ENCODE data around the gene ALDH16A1. TPM values are rescaled to one million over a fixed set of nuclear protein-coding genes. Genes with fewer than 3 reads are reported as not detected.

ALDH16A1 gene
- total RNA-seq, 1 donor from 2014 or later = 14.7 TPM

GRCh38 chr19:49411681-49412326 lies 41.2 kb upstream of the ALDH16A1 start:
- Mint-ChIP-seq H3K27ac (no peak overlapping the region), H3K4me1 (peaks cover 27% of the 10 kb centered on the region), H3K27me3 (ENCODE audit: insufficient read depth, low read depth) (peaks cover 20% of the 10 kb centered on the region), H3K9me3 (no peaks in the 10 kb centered on the region), H3K4me3 (no peak overlapping the region), H3K36me3 (no peaks in the 10 kb centered on the region)
- Histone ChIP-seq H3K4me1 (peaks cover 31% of the 10 kb centered on the region), H3K79me2 (ENCODE audit: low read depth) (no peaks in the 10 kb centered on the region), H3K4me3 (no peak overlapping the region), H3K9me3 (ENCODE audit: low read depth) (no peaks in the 10 kb centered on the region), H3F3A (ENCODE audit: low read depth) (peaks cover 4% of the 10 kb centered on the region), H2AFZ (replicated peaks) (no peak overlapping the region), H4K20me1 (ENCODE audit: low read depth) (no peaks in the 10 kb centered on the region), H3K4me2 (no peak overlapping the region), H3K27ac (no peak overlapping the region), H3K27me3 (no peaks in the 10 kb centered on the region), H3K36me3 (no peaks in the 10 kb centered on the region), H3K9ac (no peak overlapping the region)
- DNase-seq (ENCODE audit: low spot score) = no peak
- no peak for TF ChIP-seq CTCF (IDR thresholded peaks at IDR 0.05)
- TF ChIP-seq EZH2phosphoT487 (IDR thresholded peaks at IDR 0.05) = no peak
- TF ChIP-seq EZH2 (IDR thresholded peaks at IDR 0.05) = no peak

GRCh38 chr19:49413348-49413747 lies 39.7 kb upstream of the ALDH16A1 start:
- H3K4me1 Mint-ChIP-seq = peaks cover 29% of the 10 kb centered on the region
- Histone ChIP-seq H3K79me2 (ENCODE audit: low read depth) (no peaks in the 10 kb centered on the region), H3K4me1 (peaks cover 40% of the 10 kb centered on the region), H3F3A (ENCODE audit: low read depth) (peaks cover 4% of the 10 kb centered on the region), H3K27me3 (no peaks in the 10 kb centered on the region), H3K4me3 (no peak overlapping the region), H2AFZ (replicated peaks) (no peak overlapping the region), H3K4me2 (peak overlapping the region; percentile 45), H3K9ac (no peak overlapping the region), H3K27ac (no peak overlapping the region), H3K9me3 (ENCODE audit: low read depth) (no peaks in the 10 kb centered on the region), H4K20me1 (ENCODE audit: low read depth) (no peaks in the 10 kb centered on the region), H3K36me3 (no peaks in the 10 kb centered on the region)
- H3K4me3 Mint-ChIP-seq = peak overlapping the region; percentile 11
- H3K27ac Mint-ChIP-seq = peak overlapping the region; percentile 74
- peak; percentile 68 for DNase-seq (ENCODE audit: low spot score)
- TF ChIP-seq EZH2 (IDR thresholded peaks at IDR 0.05) (no peak), CTCF (IDR thresholded peaks at IDR 0.05) (no peak), EZH2phosphoT487 (IDR thresholded peaks at IDR 0.05) (no peak)
- H3K36me3 Mint-ChIP-seq = no peaks in the 10 kb centered on the region
- H3K9me3 Mint-ChIP-seq = peaks cover 2% of the 10 kb centered on the region
- peaks cover 25% of the 10 kb centered on the region for H3K27me3 Mint-ChIP-seq (ENCODE audit: insufficient read depth, low read depth)

- Mint-ChIP-seq H3K27me3 (ENCODE audit: insufficient read depth, low read depth) (peaks cover 33% of the 10 kb centered on the region), H3K27ac (no peak overlapping the region), H3K4me3 (no peak overlapping the region), H3K36me3 (no peaks in the 10 kb centered on the region), H3K9me3 (peaks cover 2% of the 10 kb centered on the region), H3K4me1 (peaks cover 23% of the 10 kb centered on the region)
- H3K27ac ChIP-seq = no peak overlapping the region
- H3F3A ChIP-seq (ENCODE audit: low read depth) = peaks cover 4% of the 10 kb centered on the region
- no peaks in the 10 kb centered on the region for H3K36me3 ChIP-seq
- no peak overlapping the region for H3K4me2 ChIP-seq
- peaks cover 40% of the 10 kb centered on the region for H3K4me1 ChIP-seq
- no peak overlapping the region for H2AFZ ChIP-seq (replicated peaks)
- no peak overlapping the region for H3K9ac ChIP-seq
- DNase-seq (ENCODE audit: low spot score) = no peak
- TF ChIP-seq EZH2 (IDR thresholded peaks at IDR 0.05) (no peak), CTCF (IDR thresholded peaks at IDR 0.05) (no peak), EZH2phosphoT487 (IDR thresholded peaks at IDR 0.05) (no peak)
- peaks cover 8% of the 10 kb centered on the region for H3K27me3 ChIP-seq
- H3K79me2 ChIP-seq (ENCODE audit: low read depth) = no peaks in the 10 kb centered on the region
- no peaks in the 10 kb centered on the region for H3K9me3 ChIP-seq (ENCODE audit: low read depth)
- no peaks in the 10 kb centered on the region for H4K20me1 ChIP-seq (ENCODE audit: low read depth)
- H3K4me3 ChIP-seq = no peak overlapping the region
These were observed 38.8 kb upstream of the ALDH16A1 start for GRCh38 chr19:49414256-49414655.

Data from neural progenitor cell (in vitro differentiated cells).